ENCODE data around the gene IL32. TPM values are rescaled to one million over a fixed set of nuclear protein-coding genes. Genes with fewer than 3 reads are reported as not detected.

Gene IL32
- total RNA-seq, 6 donors from 2014 or later, result 31.4 to 220 (median 116) TPM

- H3K4me1 ChIP-seq, result peaks cover 40 to 62% (median 51%) of the 10 kb centered on the region in 4 donors
These were observed 45.7 kb upstream of the IL32 start for GRCh38 chr16:3019594-3020246.

GRCh38 chr16:3020247-3020603 lies 45.2 kb upstream of the IL32 start, which contains the start of gene TNFRSF12A:
Gene TNFRSF12A, plus strand, starts transcription at chr16:3020368. Its CDS starts 30 bp downstream, at chr16:3020398.
- Histone ChIP-seq H3K4me1 (peaks cover 45 to 67% (median 53%) of the 10 kb centered on the region in 4 donors), H3K36me3 (peaks cover 0 to 5% (median 0%) of the 10 kb centered on the region in 4 donors), H3K9me3 (no peaks in the 10 kb centered on the region), H3K27me3 (peaks cover 0 to 10% (median 3%) of the 10 kb centered on the region in 4 donors), H3K27ac (peak within 1 kb of the TSS; percentile 94 to 97 (median 97)), H3K4me3 (peak within 1 kb of the TSS; percentile 62 to 80 (median 72))
- ATAC-seq (ENCODE audit: low FRiP score in 2 of 2), result peak in 1 of 2 donors; percentile 71
- DNase-seq, result peak; percentile 87 to 97
- 0 to 3% methylated on average over 19 to 49 of the region's 49 CpGs for WGBS, 2 donors
- TF ChIP-seq CTCF (IDR thresholded peaks at IDR 0.05) (peak in 3 of 6 experiments; percentile 41 to 57 (median 45)), POLR2A (IDR thresholded peaks at IDR 0.05) (peak; percentile 46 to 98 (median 85)), POLR2AphosphoS5 (IDR thresholded peaks at IDR 0.05) (peak; percentile 85 to 87), EP300 (IDR thresholded peaks at IDR 0.05) (peak in 1 of 4 donors; percentile 7)

More at GRCh38 chr16:3019594-3020246, 45.7 kb upstream of the IL32 start:
- Histone ChIP-seq H3K4me3 (peak overlapping the region in 3 of 4 donors; percentile 62 to 76 (median 69)), H3K27me3 (peaks cover 0 to 10% (median 3%) of the 10 kb centered on the region in 4 donors), H3K36me3 (peaks cover 0 to 5% (median 0%) of the 10 kb centered on the region in 4 donors), H3K9me3 (no peaks in the 10 kb centered on the region), H3K27ac (peak overlapping the region in 3 of 4 donors; percentile 97)
- no peak for DNase-seq
- no peak for TF ChIP-seq CTCF (IDR thresholded peaks at IDR 0.05)
- TF ChIP-seq POLR2A (IDR thresholded peaks at IDR 0.05), result no peak
- no peak for TF ChIP-seq EP300 (IDR thresholded peaks at IDR 0.05)
- TF ChIP-seq POLR2AphosphoS5 (IDR thresholded peaks at IDR 0.05), result no peak
- ATAC-seq (ENCODE audit: low FRiP score in 2 of 2), result no peak
- WGBS, 2 donors, result 33 to 58% methylated on average over 20 to 40 of the region's 40 CpGs

GRCh38 chr16:3020604-3021448 lies 44.6 kb upstream of the IL32 start:
- H3K9me3 ChIP-seq, result no peaks in the 10 kb centered on the region
- DNase-seq (peak; percentile 91 to 95), ATAC-seq (ENCODE audit: low FRiP score in 2 of 2) (peak; percentile 56 to 82)
- TF ChIP-seq POLR2AphosphoS5 (IDR thresholded peaks at IDR 0.05) (peak; percentile 68 to 92), CTCF (IDR thresholded peaks at IDR 0.05) (peak in 1 of 6 experiments; percentile 15), EP300 (IDR thresholded peaks at IDR 0.05) (peak in 2 of 4 donors; percentile 61 to 93), POLR2A (IDR thresholded peaks at IDR 0.05) (peak in 1 of 4 donors; percentile 80)
- H3K36me3 ChIP-seq, result peaks cover 1 to 7% (median 2%) of the 10 kb centered on the region in 4 donors
- H3K27ac ChIP-seq, result peak overlapping the region; percentile 94 to 97 (median 97)
- WGBS, 2 donors, result 4% methylated on average over 24 of the region's 57 CpGs; no CpG with 5 or more reads in 1 of the 2 donors
- peaks cover 45 to 72% (median 53%) of the 10 kb centered on the region in 4 donors for H3K4me1 ChIP-seq
- peaks cover 0 to 10% (median 3%) of the 10 kb centered on the region in 4 donors for H3K27me3 ChIP-seq
- H3K4me3 ChIP-seq, result peak overlapping the region; percentile 62 to 80 (median 72)

GRCh38 chr16:3021449-3022207 lies 43.8 kb upstream of the IL32 start:
- peaks cover 0 to 10% (median 3%) of the 10 kb centered on the region in 4 donors for H3K27me3 ChIP-seq
- H3K4me3 ChIP-seq, result peak overlapping the region; percentile 62 to 80 (median 72)
- peaks cover 3 to 15% (median 10%) of the 10 kb centered on the region in 4 donors for H3K36me3 ChIP-seq
- DNase-seq, result peak in 1 of 2 donors; percentile 93
- H3K27ac ChIP-seq, result peak overlapping the region; percentile 94 to 97 (median 97)
- WGBS, 2 donors, result 13 to 31% methylated on average over 8 to 25 of the region's 25 CpGs
- no peaks in the 10 kb centered on the region for H3K9me3 ChIP-seq
- peak in 1 of 4 donors; percentile 3 for TF ChIP-seq POLR2A (IDR thresholded peaks at IDR 0.05)
- TF ChIP-seq POLR2AphosphoS5 (IDR thresholded peaks at IDR 0.05), result no peak
- TF ChIP-seq CTCF (IDR thresholded peaks at IDR 0.05), result peak in 4 of 6 experiments; percentile 16 to 54 (median 32)
- no peak for TF ChIP-seq EP300 (IDR thresholded peaks at IDR 0.05)
- H3K4me1 ChIP-seq, result peaks cover 45 to 72% (median 53%) of the 10 kb centered on the region in 4 donors
- peak; percentile 74 to 77 for ATAC-seq (ENCODE audit: low FRiP score in 2 of 2)
